Right ventricle myocardium inferior (tissue), 1 donor: Measurements from ENCODE around the gene GPR37L1. TPM values are rescaled to one million over a fixed set of nuclear protein-coding genes. Genes with fewer than 3 reads are reported as not detected.
A peak's percentile ranks its signal among the peaks of the same experiment; 100 is the strongest.
"Not testable (repeated sequence)": the region's sequence is repeated elsewhere in the genome, so short reads cannot be mapped to it uniquely, and the experiment has no call there.

ENCODE experiments used
- ATAC-seq: fragments of 200-7000 bp; cut with Tn5 transposase; one replicate; pipeline ENCODE4 v1.9.1; 2020; ENCODE audit warnings: mild to moderate bottlenecking, moderate library complexity
- DNase-seq: peaks from one replicate; pipeline ENCODE4 v3.0.0; 2021; ENCODE audit errors: missing footprints
- intact Hi-C: fragments of 100-400 bp; cut with DNase I; formaldehyde crosslinking; loops from one replicate; pipeline ENCODE4 v1.11.0; 2022
- total RNA-seq: library from RNA; stranded (reverse); fragmentation: NEBNext Ultra II Directional; extraction: Animal tissue kit (Norgen Biotek cat#: 25700); gene quantifications from one replicate; pipeline ENCODE4 v1.2.1, GENCODE V29; 2021
- donor health status: DM: no; HTN: yes; CAD: no; lungs with severe emphysema.

GPR37L1 gene
- total RNA-seq, 1 donor from 2014 or later: 0.08 TPM

- intact Hi-C loops: loop anchor here (2.0 to 5.0 kb wide), 2 partner anchors 51 to 220 kb away; partner anchors contain the start of gene SHISA4
- ATAC-seq (peak; percentile 80), DNase-seq (peak; percentile 78)
These were observed 15.4 kb upstream of the GPR37L1 start for GRCh38 chr1:202107321-202107761.

- DNase-seq (no peak), ATAC-seq (peak; percentile 68)
- intact Hi-C loops: loop anchor here (2.0 to 5.0 kb wide), 2 partner anchors 51 to 221 kb away; partner anchors contain the start of gene SHISA4
These were observed 14.7 kb upstream of the GPR37L1 start for GRCh38 chr1:202107801-202108731.

GRCh38 chr1:202110977-202111376 is 11.7 kb upstream of the GPR37L1 start:
- DNase-seq: no peak
- intact Hi-C loops: no loop called here
- ATAC-seq: no peak

GRCh38 chr1:202111589-202111988 is 11.1 kb upstream of the GPR37L1 start:
- DNase-seq, ATAC-seq, intact Hi-C loops: not testable (repeated sequence)

DNA sequence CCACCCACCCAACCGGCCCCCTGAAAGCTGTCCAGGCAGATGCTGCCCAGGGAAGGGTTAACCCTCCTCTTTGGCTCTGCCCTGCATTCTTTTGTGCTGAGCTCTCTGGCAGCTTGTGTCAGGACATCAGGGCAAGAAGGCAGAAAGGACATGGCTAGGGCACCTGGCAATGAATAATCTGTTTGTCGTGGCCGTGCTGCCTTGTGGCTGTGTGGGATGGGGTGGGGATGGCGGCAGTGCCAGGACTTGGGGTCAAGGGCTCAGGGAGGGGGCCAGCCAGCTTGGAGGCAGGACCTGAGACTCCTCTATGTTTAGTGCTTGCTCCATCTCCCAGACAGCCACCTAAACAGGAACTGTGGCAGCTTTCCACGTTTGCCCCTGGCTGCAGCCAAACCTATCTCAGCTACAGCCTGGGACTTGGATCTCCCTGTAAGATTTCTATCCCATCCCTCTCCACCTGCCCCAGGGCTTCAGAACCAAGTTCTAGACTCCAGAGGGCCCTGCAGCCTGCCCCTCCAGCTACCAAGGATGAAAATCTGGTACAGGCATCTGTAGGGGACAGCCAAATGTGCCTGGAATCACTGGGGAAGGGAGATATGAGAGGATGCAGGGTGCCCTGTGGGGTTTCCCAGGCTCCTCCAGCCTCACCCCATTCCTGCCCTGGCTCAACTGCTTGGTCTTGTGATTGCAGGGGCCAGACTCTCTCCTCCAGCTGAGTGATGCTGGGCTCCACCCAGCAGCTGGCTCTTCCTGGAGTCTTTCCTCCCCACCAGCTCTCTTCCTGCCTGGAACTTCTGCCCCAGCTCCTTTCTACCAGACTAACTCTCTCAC is 9.6 kb upstream of the GPR37L1 start:
- no peak for DNase-seq
- intact Hi-C loops: no loop called here

DNA sequence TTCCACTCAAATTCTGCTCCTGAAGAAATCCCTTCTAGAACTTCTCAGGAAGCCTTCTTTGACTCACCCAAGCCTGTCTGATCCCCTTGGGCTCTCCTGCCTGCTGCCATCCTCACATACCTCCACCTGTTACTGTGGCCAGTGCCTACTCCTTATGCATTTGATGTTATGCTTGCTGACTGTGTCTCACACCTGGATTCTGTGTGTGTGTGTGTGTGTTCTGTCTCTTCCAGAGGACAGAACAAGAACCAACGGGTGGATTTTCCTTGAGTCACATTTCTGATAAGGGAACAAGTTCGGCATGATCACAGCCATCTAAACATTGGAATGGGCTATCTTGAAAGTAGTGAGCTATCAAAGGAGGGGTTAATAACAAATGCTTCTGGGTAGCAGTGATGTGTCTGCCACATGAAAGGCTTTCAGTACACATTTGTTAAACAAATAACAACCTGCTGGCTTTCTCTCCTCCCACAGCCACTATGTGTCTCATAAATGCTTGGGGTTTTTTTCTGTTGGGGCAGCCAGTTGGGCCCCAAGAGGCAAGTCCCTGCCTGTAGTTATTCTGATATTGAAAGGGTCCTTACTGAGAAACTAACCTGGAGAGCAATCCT is 8.9 kb upstream of the GPR37L1 start:
- intact Hi-C loops: no loop called here
- DNase-seq (no peak), ATAC-seq (no peak)

More for the DNA sequence above, 9.6 kb upstream of the GPR37L1 start:
- ATAC-seq: peak; percentile 77

- ATAC-seq (no peak), DNase-seq (no peak)
- intact Hi-C loops: no loop called here
These were observed 6.4 kb upstream of the GPR37L1 start for GRCh38 chr1:202116287-202116686.

- ATAC-seq (no peak), DNase-seq (no peak)
- intact Hi-C loops: loop anchor here (1.0 kb wide), 1 partner anchor 109 kb away; no protein-coding TSS in a partner anchor
These were observed 4.8 kb upstream of the GPR37L1 start for GRCh38 chr1:202117898-202118371.

- ATAC-seq: no peak
- intact Hi-C loops: loop anchor here (5.0 kb wide), 1 partner anchor 224 kb away; no protein-coding TSS in a partner anchor
- no peak for DNase-seq
These were observed 1.7 kb upstream of the GPR37L1 start for GRCh38 chr1:202121006-202121405.

DNA sequence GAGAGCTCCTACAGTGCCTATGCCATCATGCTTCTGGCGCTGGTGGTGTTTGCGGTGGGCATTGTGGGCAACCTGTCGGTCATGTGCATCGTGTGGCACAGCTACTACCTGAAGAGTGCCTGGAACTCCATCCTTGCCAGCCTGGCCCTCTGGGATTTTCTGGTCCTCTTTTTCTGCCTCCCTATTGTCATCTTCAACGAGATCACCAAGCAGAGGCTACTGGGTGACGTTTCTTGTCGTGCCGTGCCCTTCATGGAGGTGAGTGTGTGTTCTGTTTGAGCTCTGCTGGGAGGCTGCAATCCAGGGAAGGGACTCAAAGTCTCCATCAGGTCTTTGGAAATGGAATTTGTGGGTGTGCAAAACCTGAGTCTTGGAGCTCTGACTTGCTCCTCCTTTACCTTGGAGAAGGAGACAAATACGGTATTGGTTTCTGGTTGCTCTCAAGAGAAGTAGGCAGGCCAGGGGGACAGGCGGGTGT is 658 bp downstream of the GPR37L1 start:
- no peak for ATAC-seq
- intact Hi-C loops: loop anchor here (5.0 kb wide), 1 partner anchor 226 kb away; no protein-coding TSS in a partner anchor
- no peak for DNase-seq

GRCh38 chr1:202124142-202124541 is 1.4 kb downstream of the GPR37L1 start:
- no peak for DNase-seq
- no peak for ATAC-seq
- intact Hi-C loops: loop anchor here (5.0 kb wide), 1 partner anchor 227 kb away; no protein-coding TSS in a partner anchor

DNA sequence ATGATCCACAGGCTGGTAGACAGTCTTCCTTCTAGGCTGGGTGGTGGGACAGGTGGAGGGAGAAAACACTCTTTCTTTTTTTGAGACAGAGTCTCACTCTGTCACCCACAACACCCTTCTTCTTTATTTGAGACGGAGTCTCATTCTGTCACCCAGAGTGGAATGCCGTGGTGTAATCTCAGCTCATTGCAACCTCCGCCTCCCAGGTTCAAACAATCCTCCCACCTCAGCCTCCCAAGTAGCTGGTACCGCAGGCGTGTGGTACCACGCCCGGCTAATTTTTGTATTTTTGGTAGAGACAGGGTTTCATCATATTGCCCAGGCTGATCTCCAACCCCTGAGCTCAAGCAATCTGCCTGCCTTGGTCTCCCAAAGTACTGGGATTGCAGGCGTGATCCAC is 2.9 kb downstream of the GPR37L1 start:
- no peak for DNase-seq
- no peak for ATAC-seq

DNA sequence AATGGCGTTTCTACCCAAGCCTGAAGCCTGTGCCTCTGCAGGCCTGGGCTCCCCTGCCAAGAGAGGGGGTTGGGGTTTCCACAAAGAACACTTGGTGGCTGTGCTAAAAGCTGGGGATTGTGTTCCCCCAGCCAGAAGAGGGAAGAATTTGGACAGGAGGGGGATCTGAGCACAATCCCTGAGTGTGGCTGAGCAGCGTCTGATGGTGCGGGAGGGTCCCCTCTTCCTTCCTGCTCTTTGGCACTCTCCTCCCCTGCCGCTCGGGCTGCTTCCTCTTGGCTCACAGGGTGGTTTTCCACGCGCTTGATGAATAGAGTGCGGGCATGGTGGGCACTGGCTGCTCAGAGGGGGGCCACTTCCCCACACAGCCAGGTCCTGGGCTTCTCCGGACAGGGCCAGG is 3.7 kb downstream of the GPR37L1 start:
- intact Hi-C loops: no loop called here

More for the DNA sequence above, 2.9 kb downstream of the GPR37L1 start:
- intact Hi-C loops: no loop called here

GRCh38 chr1:202127061-202127460 is 4.3 kb downstream of the GPR37L1 start:
- no peak for DNase-seq
- intact Hi-C loops: no loop called here
- ATAC-seq: no peak

More for the DNA sequence above, 3.7 kb downstream of the GPR37L1 start:
- ATAC-seq (no peak), DNase-seq (no peak)

- intact Hi-C loops: no loop called here
- peak; percentile 63 for DNase-seq
- ATAC-seq: no peak
These were observed 5.3 kb downstream of the GPR37L1 start for GRCh38 chr1:202127836-202128622.

DNA sequence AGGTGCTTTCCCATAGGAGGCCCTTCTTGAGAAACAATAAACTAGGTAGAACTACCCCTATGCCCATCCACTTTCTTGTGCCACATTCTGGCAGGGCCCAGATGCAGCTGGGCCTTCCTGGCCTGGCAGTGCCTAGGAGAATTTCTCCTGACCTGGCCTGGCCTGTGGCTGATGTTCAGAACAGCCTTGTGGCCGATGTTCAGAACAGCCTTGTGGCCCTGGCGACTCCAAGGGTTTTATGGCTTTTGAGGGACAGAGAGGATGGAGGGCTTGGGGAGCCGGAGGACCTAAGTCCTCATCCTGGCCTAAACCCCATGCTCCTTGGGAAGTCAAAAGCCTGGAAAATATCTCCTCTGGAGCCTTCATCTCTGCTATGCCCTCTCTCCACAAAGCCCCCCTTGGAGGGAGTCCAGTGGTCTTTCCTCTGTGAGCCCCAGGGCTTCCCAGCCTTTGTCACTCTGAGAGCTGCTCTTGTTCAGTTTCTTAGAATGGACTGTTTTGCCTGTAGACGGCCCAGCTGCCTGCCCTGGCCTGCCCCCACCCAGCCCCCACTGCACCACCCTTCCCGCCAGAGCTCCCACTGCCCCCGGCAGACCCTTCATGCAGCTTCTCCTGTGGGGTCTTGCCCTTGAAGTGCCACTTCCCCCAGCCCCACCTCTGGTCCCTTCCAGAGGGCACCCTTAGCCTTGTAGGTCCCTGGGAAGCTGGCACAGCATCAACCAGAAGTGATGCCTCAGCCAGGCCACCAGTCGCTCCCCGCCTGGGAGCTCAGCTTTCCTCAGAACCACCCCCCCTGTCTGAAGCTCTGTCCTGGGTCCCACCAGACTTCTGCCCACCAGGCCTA is 7.0 kb downstream of the GPR37L1 start:
- intact Hi-C loops: loop anchor here (5.0 kb wide), 1 partner anchor 117 kb away; the partner anchor contains the start of gene ELF3
- no peak for DNase-seq
- ATAC-seq: no peak

DNA sequence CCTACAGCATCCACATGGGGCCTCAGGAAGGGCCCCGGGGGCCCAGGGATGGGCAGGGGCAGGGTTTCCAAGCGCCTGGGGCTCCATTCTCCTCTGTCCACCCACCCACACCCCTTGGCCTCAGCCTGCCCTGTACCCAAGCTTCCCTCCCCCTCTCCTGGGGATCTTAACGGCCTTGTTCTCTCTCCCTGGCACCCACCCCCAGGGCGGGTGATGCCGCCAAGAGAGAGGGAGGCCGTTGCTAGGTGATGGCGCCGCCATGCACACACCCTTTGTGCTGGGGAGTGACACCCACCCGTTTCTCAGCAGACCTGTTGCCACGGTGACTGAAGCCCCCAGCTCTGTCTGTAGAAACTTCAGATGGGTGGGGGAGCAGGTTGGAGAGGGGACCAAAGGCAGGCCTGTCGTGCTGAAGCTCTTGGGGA is 7.6 kb downstream of the GPR37L1 start:
- DNase-seq (no peak), ATAC-seq (no peak)
- intact Hi-C loops: loop anchor here (5.0 kb wide), 1 partner anchor 118 kb away; the partner anchor contains the start of gene ELF3
